H1 (cell line): ENCODE measurements around the gene SEMA4C. TPM values are rescaled to one million over a fixed set of nuclear protein-coding genes. Genes with fewer than 3 reads are reported as not detected.

ENCODE experiments used
- CTCF ChIA-PET: fragments of 300-600 bp; sonication (Branson Sonifier 250); formaldehyde crosslinking; loops from one replicate; lab custom pipeline; 2021; ENCODE audit not compliant: partially characterized antibody; lab: Charles Lee
- POLR2A ChIA-PET: fragments of 300-600 bp; sonication (Branson Sonifier 250); formaldehyde crosslinking; loops from one replicate; lab custom pipeline; 2021; ENCODE audit warnings: inconsistent platforms; ENCODE audit not compliant: partially characterized antibody; lab: Charles Lee
- DNase-seq, 2 experiments: peaks; one replicate each; pipeline versions ENCODE4 v3.0.0 to v3.0.0-alpha.2; 2010 to 2022; ENCODE audit warnings: low spot score in 2 of 2, low read depth in 1 of 2, mixed read lengths in 1 of 2
- FAIRE-seq: peaks from 2 replicates; lab custom pipeline; 2011; peaks lifted over from hg19 to GRCh38; lab: Jason Lieb, UNC
- H2AFZ ChIP-seq: 2 replicates; pipeline ENCODE4 v1.8.1; 2012; ENCODE audit warnings: low read length, inconsistent platforms
- H2AK5ac ChIP-seq: 2 replicates; pipeline ENCODE4 v1.6.1; 2013; ENCODE audit warnings: low read depth, low read length
- H2BK120ac ChIP-seq: replicated peaks from 2 replicates; pipeline ENCODE3; 2013; ENCODE audit warnings: low read depth, low read length, inconsistent platforms
- H2BK12ac ChIP-seq: 2 replicates; pipeline ENCODE4 v1.6.1; 2013; ENCODE audit warnings: low read depth, low read length
- H2BK15ac ChIP-seq: 2 replicates; pipeline ENCODE4 v1.6.1; 2013; ENCODE audit warnings: low read length
- H2BK20ac ChIP-seq: 2 replicates; pipeline ENCODE4 v1.6.1; 2013; ENCODE audit warnings: low read length
- H2BK5ac ChIP-seq: 2 replicates; pipeline ENCODE4 v1.6.1; 2013; ENCODE audit warnings: low read depth, low read length
- H3K14ac ChIP-seq: 2 replicates; pipeline ENCODE4 v1.6.1; 2013; ENCODE audit warnings: inconsistent platforms; ENCODE audit not compliant: insufficient read length
- H3K18ac ChIP-seq: 2 replicates; pipeline ENCODE4 v1.6.1; 2013; ENCODE audit warnings: low read length; ENCODE audit errors: extremely low read depth
- H3K23ac ChIP-seq: 2 replicates; pipeline ENCODE4 v1.6.1; 2013; ENCODE audit warnings: inconsistent platforms; ENCODE audit not compliant: insufficient read length
- H3K23me2 ChIP-seq: 2 replicates; pipeline ENCODE4 v1.6.1; 2013; ENCODE audit warnings: low read depth, low read length
- H3K27ac ChIP-seq: 2 replicates; pipeline ENCODE4 v1.6.1; 2011; ENCODE audit warnings: low read depth, low read length, inconsistent platforms
- H3K27me3 ChIP-seq, 4 experiments: replicated peaks in 1 of 4; 1 replicate in 1 of 4; 2 replicates in 3 of 4; pipeline versions ENCODE4 v1.6.1 to v1.8.1; 2011 to 2013; ENCODE audit warnings: low read length in 3 of 4, mild to moderate bottlenecking in 3 of 4, inconsistent platforms in 2 of 4, mixed read lengths in 2 of 4, moderate library complexity in 1 of 4; ENCODE audit not compliant: control insufficient read depth in 3 of 4, insufficient read depth in 3 of 4; ENCODE audit errors: extremely low read depth in 1 of 4
- H3K36me3 ChIP-seq, 4 experiments: 2 replicates each; pipeline versions ENCODE4 v1.6.1 to v1.8.1; 2011 to 2013; ENCODE audit warnings: mild to moderate bottlenecking in 4 of 4, low read length in 3 of 4, moderate library complexity in 2 of 4, control low read depth in 1 of 4, inconsistent platforms in 1 of 4; ENCODE audit not compliant: insufficient read depth in 4 of 4, control insufficient read depth in 2 of 4
- H3K4ac ChIP-seq: replicated peaks from 2 replicates; pipeline ENCODE3; 2013; ENCODE audit warnings: low read length, low read depth, mixed read lengths, inconsistent platforms; ENCODE audit not compliant: insufficient read length
- H3K4me1 ChIP-seq, 4 experiments: replicated peaks in 1 of 4; 1 replicate in 1 of 4; 2 replicates in 3 of 4; pipeline versions ENCODE4 v1.6.1 to v1.8.1; 2011 to 2013; ENCODE audit warnings: low read length in 3 of 4, inconsistent platforms in 2 of 4, mixed read lengths in 1 of 4; ENCODE audit not compliant: insufficient read depth in 4 of 4, control insufficient read depth in 3 of 4
- H3K4me2 ChIP-seq, 2 experiments: 2 replicates each; pipeline versions ENCODE4 v1.6.1 to v1.8.1; 2011 to 2013; ENCODE audit warnings: low read depth in 2 of 2, low read length in 2 of 2, control low read depth in 1 of 2, inconsistent platforms in 1 of 2, mild to moderate bottlenecking in 1 of 2; ENCODE audit not compliant: insufficient read depth in 1 of 2
- H3K4me3 ChIP-seq, 4 experiments: fragments of 200-600, 300-600 bp in 1 of 4; sonication (generic), shearing (Covaris generic), sonication (Bioruptor Twin) in 1 of 4; 2 replicates each; pipeline versions ENCODE4 v1.5.1 to v1.8.1; 2011 to 2016; ENCODE audit warnings: low read length in 4 of 4, low read depth in 3 of 4, control low read depth in 2 of 4, inconsistent platforms in 2 of 4, mild to moderate bottlenecking in 2 of 4, mixed read lengths in 1 of 4, moderate library complexity in 1 of 4; ENCODE audit not compliant: insufficient read depth in 2 of 4; ENCODE audit errors: extremely low read depth in 1 of 4
- H3K56ac ChIP-seq: replicated peaks from 2 replicates; pipeline ENCODE3; 2013; ENCODE audit warnings: low read depth, mild to moderate bottlenecking, mixed read lengths, low read length, inconsistent platforms; ENCODE audit not compliant: insufficient read length
- H3K79me1 ChIP-seq: 2 replicates; pipeline ENCODE4 v1.6.1; 2013; ENCODE audit warnings: low read depth, low read length, control low read depth
- H3K79me2 ChIP-seq, 2 experiments: 2 replicates each; pipeline versions ENCODE4 v1.6.1 to v1.8.1; 2012 to 2013; ENCODE audit warnings: low read length in 2 of 2, mild to moderate bottlenecking in 2 of 2, inconsistent platforms in 1 of 2; ENCODE audit not compliant: insufficient read depth in 2 of 2, control insufficient read depth in 1 of 2
- H3K9ac ChIP-seq, 4 experiments: replicated peaks in 1 of 4; 1 replicate in 1 of 4; 2 replicates in 3 of 4; pipeline versions ENCODE4 v1.6.1 to v1.8.1; 2011 to 2013; ENCODE audit warnings: low read depth in 3 of 4, low read length in 3 of 4, control low read depth in 2 of 4, mild to moderate bottlenecking in 2 of 4, moderate library complexity in 2 of 4, inconsistent platforms in 1 of 4; ENCODE audit errors: extremely low read depth in 1 of 4
- H3K9me3 ChIP-seq, 2 experiments: 2 replicates each; pipeline versions ENCODE4 v1.6.1 to v1.8.1; 2012 to 2013; ENCODE audit warnings: mild to moderate bottlenecking in 2 of 2, moderate library complexity in 2 of 2, control low read depth in 1 of 2, inconsistent platforms in 1 of 2, low read depth in 1 of 2, low read length in 1 of 2, mixed read lengths in 1 of 2; ENCODE audit not compliant: insufficient read depth in 2 of 2
- H4K20me1 ChIP-seq, 2 experiments: replicated peaks in 1 of 2; 2 replicates each; pipeline versions ENCODE3 to v1.8.1; 2011 to 2013; ENCODE audit warnings: inconsistent platforms in 2 of 2, low read length in 2 of 2, mild to moderate bottlenecking in 1 of 2; ENCODE audit not compliant: insufficient read depth in 2 of 2, control insufficient read depth in 1 of 2
- H4K5ac ChIP-seq: 2 replicates; pipeline ENCODE4 v1.6.1; 2013; ENCODE audit warnings: low read length, low read depth, mixed read lengths, inconsistent platforms; ENCODE audit not compliant: insufficient read length
- H4K8ac ChIP-seq: 2 replicates; pipeline ENCODE4 v1.8.0; 2013; ENCODE audit warnings: mild to moderate bottlenecking, moderate library complexity, low read length, inconsistent platforms; ENCODE audit not compliant: insufficient read depth; ENCODE audit errors: extremely low read depth
- H4K91ac ChIP-seq: replicated peaks from 2 replicates; pipeline ENCODE3; 2013; ENCODE audit warnings: low read length, mixed read lengths, inconsistent platforms; ENCODE audit not compliant: insufficient read length
- JUN ChIP-seq: IDR thresholded peaks from 2 replicates; pipeline ENCODE4 v1.6.1; 2011; ENCODE audit warnings: low read depth, mild to moderate bottlenecking, improper control_type of control experiment, low read length
- RBBP5 ChIP-seq: IDR thresholded peaks from 2 replicates; pipeline ENCODE4 v1.7.1; 2012; ENCODE audit warnings: low read depth, mild to moderate bottlenecking, inconsistent platforms, low read length, moderate library complexity, borderline replicate concordance
- SIX5 ChIP-seq: IDR thresholded peaks from 2 replicates; pipeline ENCODE4 v1.6.1; 2011; ENCODE audit warnings: mild to moderate bottlenecking, low read depth, low read length
- SUZ12 ChIP-seq: fragments of 200-600 bp; sonication (generic); IDR thresholded peaks from 2 replicates; pipeline ENCODE4 v1.6.1; 2012; ENCODE audit warnings: mild to moderate bottlenecking, inconsistent platforms, low read length, moderate library complexity, mixed read lengths
- WGBS, 2 experiments: shearing (Covaris generic) in 1 of 2; methylation state at CpG; one replicate each; pipeline versions ENCODE4 v1.1.6 to v1.1.7; 2013 to 2015; ENCODE audit warnings: low lambda C conversion rate in 2 of 2, mixed read lengths in 2 of 2, inconsistent platforms in 1 of 2, low coverage in 1 of 2, missing lambda C conversion rate in 1 of 2; ENCODE audit not compliant: insufficient replicate concordance in 2 of 2, insufficient coverage in 1 of 2, insufficient read length in 1 of 2; ENCODE audit errors: extremely low coverage in 1 of 2, missing lambda C conversion rate in 1 of 2; 5-methylcytosine and 5-hydroxymethylcytosine counted together
- polyA plus RNA-seq, 7 experiments: library from polyadenylated mRNA; depleted of rRNA in 3 of 7; stranded (reverse) in 5 of 7; unstranded in 2 of 7; fragments of >200 nt in 5 of 7; fragments of 200-250 nt in 2 of 7; gene quantifications; 1 replicate in 5 of 7; 2 replicates in 1 of 7; 4 replicates in 1 of 7; pipeline versions ENCODE4 v1.2.1 to v1.2.3, GENCODE V29; 2011 to 2013; ENCODE audit warnings: missing spikeins in 2 of 7, mixed read lengths in 2 of 7
- total RNA-seq: library from RNA; stranded (reverse); fragmentation: NEBNext Ultra II Directional; extraction: Animal tissue kit (Norgen Biotek cat#: 25700); gene quantifications from 2 replicates; pipeline ENCODE4 v1.2.1, GENCODE V29; 2021
- TF ChIP-seq, protein P1 (sequence below): IDR thresholded peaks from 2 replicates; pipeline ENCODE4 v1.6.1; 2012; ENCODE audit warnings: inconsistent platforms
- TF ChIP-seq, protein P2 (sequence below): IDR thresholded peaks from 2 replicates; pipeline ENCODE4 v1.6.1; 2012; ENCODE audit warnings: inconsistent platforms

The SEMA4C gene
- total and polyA plus RNA-seq, 2 of the 8 experiments (the other 6 are each of a cell fraction or from before 2014, with no cell fraction given) = 47.5 to 67.3 TPM

DNA sequence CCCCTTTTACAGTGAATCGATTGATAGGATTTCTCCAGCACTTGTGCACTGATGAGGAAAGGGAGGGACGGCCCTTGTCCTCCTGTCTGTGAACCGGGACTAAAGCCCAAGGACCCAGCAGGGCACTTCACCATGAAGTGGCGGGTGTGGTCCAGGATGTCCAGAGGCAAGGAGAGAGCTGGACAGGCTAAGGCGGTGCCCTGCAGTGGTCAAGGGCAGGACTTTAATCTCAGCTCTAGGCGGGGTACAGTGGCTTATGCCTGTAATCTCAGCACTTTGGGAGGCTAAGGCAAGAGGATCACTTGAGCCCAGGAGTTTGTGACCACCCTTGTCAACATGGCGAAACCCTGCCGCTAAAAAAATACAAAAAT lies 28.2 kb upstream of the SEMA4C start:
- Histone ChIP-seq H4K8ac (no peak overlapping the region), H2AFZ (no peak overlapping the region), H3K4ac (no peak overlapping the region), H3K4me2 (no peak overlapping the region), H3K79me2 (no peaks in the 10 kb centered on the region), H2BK5ac (no peak overlapping the region), H3K23me2 (peaks cover 4% of the 10 kb centered on the region; the same call in 1 of the 2 replicates), H3K9ac (no peak overlapping the region), H2BK20ac (no peak overlapping the region), H3K14ac (no peak overlapping the region), H2BK120ac (no peak overlapping the region), H3K79me1 (no peaks in the 10 kb centered on the region), H2AK5ac (no peak overlapping the region), H3K56ac (no peak overlapping the region), H3K36me3 (no peaks in the 10 kb centered on the region), H4K91ac (no peak overlapping the region), H3K27me3 (no peaks in the 10 kb centered on the region; a peak in 1 of 7 replicates), H3K27ac (no peak overlapping the region), H3K9me3 (no peaks in the 10 kb centered on the region), H2BK12ac (no peak overlapping the region), H2BK15ac (no peak overlapping the region), H4K20me1 (no peaks in the 10 kb centered on the region), H4K5ac (no peak overlapping the region), H3K23ac (no peak overlapping the region), H3K4me3 (no peak overlapping the region), H3K18ac (no peak overlapping the region), H3K4me1 (peaks cover 0 to 13% (median 6%) of the 10 kb centered on the region in 4 experiments; a peak in 3 of 7 replicates)
- CTCF ChIA-PET = interaction anchor here (1.5 to 2.1 kb wide), 2 partner anchors 22 to 40 kb away, joined by 5 to 11 read pairs; partner anchors contain the start of gene ANKRD39
- DNase-seq = no peak
- no peak for FAIRE-seq
- POLR2A ChIA-PET = interaction anchor here (1.1 kb wide), 1 partner anchor 15 kb away, joined by 3 read pairs; no protein-coding TSS in a partner anchor
- WGBS, 2 experiments = 93% methylated on average over 8 of the region's 8 CpGs; no CpG with 5 or more reads in 1 of the 2 experiments
- TF ChIP-seq, protein P1, sequence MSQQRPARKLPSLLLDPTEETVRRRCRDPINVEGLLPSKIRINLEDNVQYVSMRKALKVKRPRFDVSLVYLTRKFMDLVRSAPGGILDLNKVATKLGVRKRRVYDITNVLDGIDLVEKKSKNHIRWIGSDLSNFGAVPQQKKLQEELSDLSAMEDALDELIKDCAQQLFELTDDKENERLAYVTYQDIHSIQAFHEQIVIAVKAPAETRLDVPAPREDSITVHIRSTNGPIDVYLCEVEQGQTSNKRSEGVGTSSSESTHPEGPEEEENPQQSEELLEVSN = no peak
- TF ChIP-seq, protein P2, sequence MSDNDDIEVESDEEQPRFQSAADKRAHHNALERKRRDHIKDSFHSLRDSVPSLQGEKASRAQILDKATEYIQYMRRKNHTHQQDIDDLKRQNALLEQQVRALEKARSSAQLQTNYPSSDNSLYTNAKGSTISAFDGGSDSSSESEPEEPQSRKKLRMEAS = no peak
- no peak for TF ChIP-seq SUZ12
- no peak for TF ChIP-seq JUN
- no peak for TF ChIP-seq SIX5
- no peak for TF ChIP-seq RBBP5
